ENCODE results near the gene SLC26A3. TPM values are rescaled to one million over a fixed set of nuclear protein-coding genes. Genes with fewer than 3 reads are reported as not detected.

SLC26A3 gene
- total and polyA plus RNA-seq, 2 experiments from 2014 or later: not detected

DNA sequence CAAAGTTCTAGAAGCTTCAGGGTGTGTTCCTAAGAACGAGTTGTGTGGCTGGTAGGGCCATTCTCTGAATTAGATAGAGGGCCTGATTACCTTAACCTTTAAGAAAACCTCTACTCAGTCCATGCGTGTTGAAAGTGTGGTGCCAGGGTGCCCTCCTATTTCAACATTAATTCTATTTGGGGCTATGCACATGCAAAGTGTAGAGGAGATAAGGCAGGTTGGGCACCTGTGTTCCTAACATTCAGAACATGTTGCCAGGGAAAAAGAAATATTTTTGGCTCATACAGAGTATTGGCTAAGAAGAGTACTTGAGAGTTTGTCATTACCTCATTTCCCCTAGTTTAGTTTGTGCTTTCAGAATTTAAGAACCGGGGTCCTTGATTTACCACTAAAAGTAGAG is 20.6 kb downstream of the SLC26A3 start:
- H3K4me2 ChIP-seq: no peak overlapping the region
- no peaks in the 10 kb centered on the region for H3K36me3 ChIP-seq (ENCODE audit: insufficient read depth)
- no peaks in the 10 kb centered on the region for H4K20me1 ChIP-seq (replicated peaks; ENCODE audit: insufficient read depth)
- ATAC-seq: no peak
- H3K9me3 Mint-ChIP-seq: no peaks in the 10 kb centered on the region
- DNase-seq (ENCODE audit: low spot score): no peak
- peaks cover 15% of the 10 kb centered on the region for H3K4me1 Mint-ChIP-seq
- H3K79me2 ChIP-seq (replicated peaks; ENCODE audit: insufficient read depth): no peaks in the 10 kb centered on the region
- H3K4me3 ChIP-seq: no peak overlapping the region
- no peaks in the 10 kb centered on the region for H3K9me2 ChIP-seq (ENCODE audit: insufficient read depth)
- no peaks in the 10 kb centered on the region for H3F3A ChIP-seq (replicated peaks; ENCODE audit: low read depth)
- H2AFZ ChIP-seq: no peak overlapping the region
- no peak overlapping the region for H3K27ac ChIP-seq (ENCODE audit: low read depth)
- peaks cover 2% of the 10 kb centered on the region for H3K27me3 Mint-ChIP-seq (ENCODE audit: insufficient read depth, low read depth, poor library complexity)
- H3K27me3 ChIP-seq (ENCODE audit: insufficient read depth): no peaks in the 10 kb centered on the region
- no peak for TF ChIP-seq REST (IDR thresholded peaks at IDR 0.05; ENCODE audit: unreplicated experiment)
- no peak for TF ChIP-seq ZNF114 (CRISPR knock-in tag; IDR thresholded peaks at IDR 0.05)
- TF ChIP-seq ZNF462 (CRISPR knock-in tag; IDR thresholded peaks at IDR 0.05): no peak
- no peak for TF ChIP-seq ZNF331 (CRISPR knock-in tag; IDR thresholded peaks at IDR 0.05; ENCODE audit: low read depth)
- no peaks in the 10 kb centered on the region for H3K36me3 Mint-ChIP-seq (ENCODE audit: low read depth)
- peaks cover 10% of the 10 kb centered on the region for H3K4me1 ChIP-seq (ENCODE audit: insufficient read depth)
- no peak overlapping the region for H3K27ac Mint-ChIP-seq
- no peak overlapping the region for H3K4me3 Mint-ChIP-seq
